ENCODE data around the gene AK8. TPM values are rescaled to one million over a fixed set of nuclear protein-coding genes. Genes with fewer than 3 reads are reported as not detected.

The AK8 gene
- total RNA-seq, 1 donor from 2014 or later = 2.0 TPM

DNA sequence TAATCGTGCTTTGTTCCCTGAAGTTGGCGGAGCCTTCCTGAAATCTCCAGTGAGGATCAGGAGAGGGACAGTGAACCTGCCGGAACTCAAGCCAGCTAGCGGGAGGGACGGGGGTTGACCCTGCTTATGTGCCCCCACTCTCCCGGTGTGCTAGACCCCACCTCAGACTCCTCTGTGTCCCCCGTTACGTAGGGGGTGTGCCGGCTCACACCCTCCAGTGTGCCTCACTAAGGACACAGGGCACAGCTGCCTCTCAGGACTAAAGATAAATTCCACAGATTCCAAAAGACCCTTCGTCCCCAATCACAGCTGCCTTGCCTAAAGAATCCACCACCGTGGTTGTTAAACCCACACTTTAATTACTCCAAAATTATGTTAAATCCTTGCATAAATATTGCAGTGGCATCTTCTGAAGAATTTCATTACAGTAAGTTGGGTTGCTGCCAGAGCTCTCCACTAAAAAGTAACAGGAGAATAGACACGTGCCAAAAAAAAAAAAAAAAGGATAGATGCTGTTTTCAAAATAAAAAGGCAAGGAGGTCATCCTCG is 134.1 kb downstream of the AK8 start:
- TF ChIP-seq, protein P1, sequence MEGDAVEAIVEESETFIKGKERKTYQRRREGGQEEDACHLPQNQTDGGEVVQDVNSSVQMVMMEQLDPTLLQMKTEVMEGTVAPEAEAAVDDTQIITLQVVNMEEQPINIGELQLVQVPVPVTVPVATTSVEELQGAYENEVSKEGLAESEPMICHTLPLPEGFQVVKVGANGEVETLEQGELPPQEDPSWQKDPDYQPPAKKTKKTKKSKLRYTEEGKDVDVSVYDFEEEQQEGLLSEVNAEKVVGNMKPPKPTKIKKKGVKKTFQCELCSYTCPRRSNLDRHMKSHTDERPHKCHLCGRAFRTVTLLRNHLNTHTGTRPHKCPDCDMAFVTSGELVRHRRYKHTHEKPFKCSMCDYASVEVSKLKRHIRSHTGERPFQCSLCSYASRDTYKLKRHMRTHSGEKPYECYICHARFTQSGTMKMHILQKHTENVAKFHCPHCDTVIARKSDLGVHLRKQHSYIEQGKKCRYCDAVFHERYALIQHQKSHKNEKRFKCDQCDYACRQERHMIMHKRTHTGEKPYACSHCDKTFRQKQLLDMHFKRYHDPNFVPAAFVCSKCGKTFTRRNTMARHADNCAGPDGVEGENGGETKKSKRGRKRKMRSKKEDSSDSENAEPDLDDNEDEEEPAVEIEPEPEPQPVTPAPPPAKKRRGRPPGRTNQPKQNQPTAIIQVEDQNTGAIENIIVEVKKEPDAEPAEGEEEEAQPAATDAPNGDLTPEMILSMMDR (IDR thresholded peaks at IDR 0.05; ENCODE audit: insufficient read depth, low read length, poor library complexity, severe bottlenecking) = no peak
- H3K27me3 ChIP-seq (ENCODE audit: control insufficient read depth, insufficient read depth, low read length) = peaks cover 49% of the 10 kb centered on the region
- no peak overlapping the region for H3K4me3 ChIP-seq (ENCODE audit: low read depth, low read length)
- DNase-seq (ENCODE audit: low read depth) = no peak
- no peaks in the 10 kb centered on the region for H3K36me3 ChIP-seq (ENCODE audit: control insufficient read depth, insufficient read depth, low read length)

DNA sequence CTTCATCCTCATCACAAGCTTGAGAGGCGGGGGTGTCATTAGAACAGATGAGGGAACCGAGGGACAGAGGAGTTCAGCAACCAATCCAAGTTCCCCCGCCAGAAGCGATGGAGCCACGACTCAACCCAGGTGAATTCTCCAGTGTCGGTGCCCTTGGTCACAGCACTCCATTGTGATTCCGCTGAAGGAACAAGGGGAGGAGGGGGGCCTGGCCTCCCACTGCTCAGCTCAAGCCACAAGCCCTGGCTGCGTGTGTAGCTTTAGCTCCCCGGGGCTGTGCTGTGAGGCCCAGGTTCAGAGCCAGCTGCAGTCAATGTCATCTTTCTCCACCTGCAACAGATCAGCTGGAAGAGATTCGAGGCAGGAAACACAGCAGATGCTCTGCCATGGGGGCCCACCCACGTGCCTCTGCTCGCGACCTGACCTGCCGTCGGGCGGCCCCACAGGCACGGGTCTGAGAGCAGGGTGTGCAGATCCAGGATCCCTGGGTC is 135.2 kb downstream of the AK8 start:
- TF ChIP-seq, protein P1 (IDR thresholded peaks at IDR 0.05; ENCODE audit: insufficient read depth, low read length, poor library complexity, severe bottlenecking) = no peak
- Histone ChIP-seq H3K4me3 (ENCODE audit: low read depth, low read length) (no peak overlapping the region), H3K27me3 (ENCODE audit: control insufficient read depth, insufficient read depth, low read length) (peaks cover 49% of the 10 kb centered on the region), H3K36me3 (ENCODE audit: control insufficient read depth, insufficient read depth, low read length) (no peaks in the 10 kb centered on the region)
- DNase-seq (ENCODE audit: low read depth) = no peak

DNA sequence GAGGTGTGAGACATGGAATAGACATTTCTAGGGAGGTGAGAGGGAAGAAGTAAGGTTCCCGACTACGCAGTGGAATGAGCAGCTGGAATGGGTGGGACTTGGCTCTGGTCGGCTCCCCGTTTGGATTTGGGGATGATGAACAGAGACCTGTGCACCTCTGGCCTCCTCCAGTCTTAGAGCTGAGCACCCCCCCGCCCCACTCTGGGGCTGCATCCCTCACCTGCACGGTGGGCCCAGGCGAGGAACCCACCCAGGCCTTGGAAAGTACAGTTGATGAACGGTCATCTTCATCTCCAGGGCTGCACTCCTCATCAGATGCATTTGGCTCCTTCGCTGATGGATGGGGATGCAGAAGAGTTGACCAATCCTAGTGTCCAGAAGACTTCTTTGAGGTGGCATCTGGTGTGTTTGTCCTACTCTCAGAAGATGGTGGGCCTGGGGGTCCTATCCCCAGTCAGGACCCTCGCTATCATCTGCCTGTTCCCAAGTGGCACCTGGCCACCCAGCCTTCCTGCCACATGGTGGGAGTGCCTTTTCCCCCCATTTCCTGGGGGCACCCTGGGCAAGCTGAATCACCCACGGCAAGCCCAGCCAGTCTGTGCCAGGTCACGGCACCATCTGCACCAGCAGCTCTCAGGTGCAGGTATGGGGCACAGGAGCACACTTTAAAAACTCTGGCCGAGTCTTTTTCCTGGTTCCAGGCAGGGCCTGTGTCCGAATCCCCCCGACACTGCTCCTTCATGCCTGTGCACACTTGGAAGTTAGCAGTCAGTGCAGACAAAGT is 137.4 kb downstream of the AK8 start:
- Histone ChIP-seq H3K27me3 (ENCODE audit: control insufficient read depth, insufficient read depth, low read length) (peaks cover 40% of the 10 kb centered on the region), H3K36me3 (ENCODE audit: control insufficient read depth, insufficient read depth, low read length) (no peaks in the 10 kb centered on the region), H3K4me3 (ENCODE audit: low read depth, low read length) (no peak overlapping the region)
- DNase-seq (ENCODE audit: low read depth) = no peak
- TF ChIP-seq, protein P1 (IDR thresholded peaks at IDR 0.05; ENCODE audit: insufficient read depth, low read length, poor library complexity, severe bottlenecking) = no peak

DNA sequence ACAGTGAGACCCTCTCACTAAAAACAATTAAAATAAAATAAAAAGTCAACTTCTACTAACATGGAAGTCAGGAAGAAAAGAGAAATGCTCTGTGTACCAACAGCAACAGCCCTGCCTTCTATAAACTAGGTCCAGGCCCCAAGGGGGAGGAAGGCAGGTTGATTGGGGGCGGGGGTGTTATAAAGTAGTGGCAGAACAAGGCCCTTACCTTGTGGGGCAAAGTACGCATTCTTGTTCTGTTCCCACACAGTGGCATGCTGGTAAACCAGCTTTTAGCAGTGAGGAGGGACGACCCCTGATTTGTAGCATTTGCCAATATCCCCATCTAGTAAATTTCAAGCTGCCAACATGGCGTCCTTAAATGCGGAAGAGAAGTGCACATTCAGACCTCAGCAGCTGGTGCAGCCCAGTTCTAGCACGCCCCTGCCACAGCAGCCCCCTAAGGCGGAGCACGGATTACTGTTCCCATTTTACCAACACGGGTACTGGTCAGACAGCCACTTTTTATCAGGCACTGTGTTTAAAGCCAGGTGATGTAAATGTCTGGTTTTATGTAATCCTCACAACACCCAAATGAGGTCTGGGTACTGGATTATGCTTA is 138.3 kb downstream of the AK8 start:
- Histone ChIP-seq H3K27me3 (ENCODE audit: control insufficient read depth, insufficient read depth, low read length) (peaks cover 31% of the 10 kb centered on the region), H3K36me3 (ENCODE audit: control insufficient read depth, insufficient read depth, low read length) (no peaks in the 10 kb centered on the region), H3K4me3 (ENCODE audit: low read depth, low read length) (no peak overlapping the region)
- no peak for DNase-seq (ENCODE audit: low read depth)
- TF ChIP-seq, protein P1 (IDR thresholded peaks at IDR 0.05; ENCODE audit: insufficient read depth, low read length, poor library complexity, severe bottlenecking) = no peak

DNA sequence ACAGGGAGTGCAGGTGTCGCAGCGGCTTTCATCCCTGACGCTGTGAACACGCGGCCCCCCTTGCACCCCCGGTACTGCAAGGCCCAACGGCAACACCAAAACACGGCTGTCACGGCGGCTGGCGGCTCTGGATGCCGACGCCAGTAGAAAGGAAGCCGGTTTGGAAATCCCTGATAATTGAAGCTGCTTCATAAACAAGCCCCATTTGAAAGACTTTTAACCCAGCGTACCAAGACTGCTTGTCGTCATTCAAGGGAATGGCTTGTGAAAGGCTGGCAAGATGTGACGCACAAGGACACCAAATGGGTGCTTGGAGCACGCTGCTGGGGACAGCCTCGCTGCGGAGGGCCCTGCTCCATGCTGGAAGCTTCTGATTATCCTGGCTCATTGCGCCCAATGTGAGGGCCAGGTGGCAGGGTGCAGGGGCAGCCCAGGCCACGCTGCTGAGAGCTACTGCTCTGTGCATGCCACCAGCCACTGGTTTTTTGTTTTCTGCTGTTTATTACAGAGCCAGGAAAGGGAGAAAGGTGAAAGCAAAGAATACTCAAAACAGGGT is 144.7 kb downstream of the AK8 start:
- H3K36me3 ChIP-seq (ENCODE audit: control insufficient read depth, insufficient read depth, low read length) = no peaks in the 10 kb centered on the region
- no peak overlapping the region for H3K4me3 ChIP-seq (ENCODE audit: low read depth, low read length)
- DNase-seq (ENCODE audit: low read depth) = no peak
- TF ChIP-seq, protein P1 (IDR thresholded peaks at IDR 0.05; ENCODE audit: insufficient read depth, low read length, poor library complexity, severe bottlenecking) = no peak
- H3K27me3 ChIP-seq (ENCODE audit: control insufficient read depth, insufficient read depth, low read length) = peaks cover 2% of the 10 kb centered on the region

All from kidney epithelial cell (primary cell).